AML-193 (cell line): ENCODE results near the gene RAMACL.
A peak's percentile ranks its signal among the peaks of the same experiment; 100 is the strongest.
"Not testable (repeated sequence)": the region's sequence is repeated elsewhere in the genome, so short reads cannot be mapped to it uniquely, and the experiment has no call there.

ENCODE experiments used
- DNase-seq, 2 experiments: peaks; one replicate each; lab custom pipeline; 2025; lab: John Stamatoyannopoulos, UW

The RAMACL gene

DNA sequence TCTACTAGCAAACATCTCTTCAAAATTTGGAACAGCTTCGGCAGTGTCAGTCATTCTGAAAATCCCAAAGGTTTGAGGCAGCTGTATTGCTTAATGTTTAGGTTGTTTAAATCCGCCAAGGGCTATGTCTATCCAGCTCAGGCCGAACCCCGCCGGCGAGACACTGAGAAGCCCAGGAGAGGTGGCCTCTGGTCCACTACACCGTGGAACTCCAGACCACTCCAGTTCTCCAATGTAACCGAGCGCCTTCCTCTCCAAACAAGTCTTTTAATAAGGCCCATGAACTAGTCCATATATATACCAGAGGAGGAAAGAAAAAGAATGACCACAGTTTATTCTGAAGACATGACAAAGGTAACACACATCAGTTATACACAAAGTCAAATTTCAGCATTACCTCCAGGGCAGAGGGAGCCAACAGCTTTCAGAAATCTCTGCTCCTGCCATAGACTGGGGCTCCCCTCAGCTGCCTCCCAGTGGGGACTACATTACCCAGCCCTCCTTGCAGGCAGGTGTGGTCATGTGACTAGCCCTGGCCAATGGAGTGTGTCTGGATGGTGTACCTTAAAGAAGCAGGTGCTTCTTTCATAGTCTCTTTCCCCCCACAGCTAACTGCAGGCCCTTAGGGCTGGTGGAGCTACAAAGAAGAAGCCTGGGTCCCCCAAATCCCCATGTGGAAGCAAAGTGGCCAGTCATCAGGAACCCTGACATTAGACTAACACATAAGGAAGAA is at the start of gene RAMACL:
RAMACL (minus strand) TSS at position 255 of the 733 bp plus-strand sequence; CDS start at position 54, 201 bp downstream.
- DNase-seq, result no peak

DNA sequence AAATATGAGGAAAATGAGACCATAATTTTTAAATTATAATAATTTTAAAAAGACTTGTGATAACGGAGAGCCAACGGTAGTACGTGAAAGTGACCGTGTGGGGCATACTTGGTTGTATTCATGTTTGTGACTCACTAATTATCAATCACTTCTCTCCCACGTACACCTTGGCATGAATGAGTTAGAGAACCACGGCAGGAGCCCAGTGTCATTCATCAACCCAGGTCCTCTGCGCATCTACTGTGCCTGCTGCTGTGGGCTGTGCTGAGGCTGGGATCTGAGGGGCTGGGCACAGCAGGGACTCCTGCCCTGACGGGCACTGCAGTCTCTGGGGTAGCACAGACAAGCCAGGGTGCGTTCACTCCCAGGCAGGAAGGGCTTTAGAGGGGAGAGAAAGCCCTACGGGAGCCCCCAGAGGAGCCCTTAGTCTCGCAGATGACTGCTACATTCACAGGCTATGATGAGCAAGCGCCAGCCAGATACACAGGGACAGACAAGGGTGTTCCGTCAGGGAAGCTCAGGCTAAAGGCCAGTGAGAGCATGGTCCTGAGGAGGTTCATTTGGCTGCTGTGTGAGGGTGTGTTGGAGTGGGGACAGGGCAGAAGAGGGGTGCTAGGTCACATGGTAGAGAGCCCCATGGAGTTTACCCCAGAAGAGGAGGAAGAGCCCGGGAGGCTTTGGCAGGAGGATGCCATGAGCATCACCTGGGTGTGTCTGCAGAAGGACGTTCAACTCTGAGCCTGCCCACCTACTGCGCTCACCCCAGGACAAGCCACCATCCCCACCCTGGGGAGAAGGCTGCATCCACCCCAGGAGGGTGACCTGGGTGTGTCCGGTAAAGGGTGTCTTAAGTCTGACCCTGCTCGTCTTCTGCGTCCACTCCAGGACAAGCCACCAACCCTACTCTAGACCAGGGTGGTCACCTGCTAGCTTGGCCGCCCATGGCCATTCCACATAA is 48.8 kb upstream of the RAMACL start:
- DNase-seq, result no peak

DNA sequence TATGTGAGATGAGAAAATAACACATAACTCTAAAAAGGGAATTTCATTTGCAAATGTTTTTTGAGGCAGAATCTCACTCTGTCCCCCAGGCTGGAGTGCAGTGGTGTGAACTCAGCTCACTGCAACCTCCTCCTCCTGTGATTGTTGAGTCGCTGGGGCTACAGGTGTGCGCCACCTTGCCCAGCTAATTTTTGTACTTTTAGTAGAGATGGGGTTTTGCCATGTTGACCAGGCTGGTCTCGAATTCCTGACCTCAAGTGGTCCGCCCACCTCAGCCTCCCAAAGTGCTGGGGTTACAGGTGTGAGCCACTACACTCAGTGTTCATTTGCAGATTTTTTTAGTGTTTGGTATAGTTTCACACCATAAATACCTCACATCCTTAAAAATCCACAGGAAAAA is 48.1 kb upstream of the RAMACL start:
- not testable (repeated sequence) for DNase-seq

DNA sequence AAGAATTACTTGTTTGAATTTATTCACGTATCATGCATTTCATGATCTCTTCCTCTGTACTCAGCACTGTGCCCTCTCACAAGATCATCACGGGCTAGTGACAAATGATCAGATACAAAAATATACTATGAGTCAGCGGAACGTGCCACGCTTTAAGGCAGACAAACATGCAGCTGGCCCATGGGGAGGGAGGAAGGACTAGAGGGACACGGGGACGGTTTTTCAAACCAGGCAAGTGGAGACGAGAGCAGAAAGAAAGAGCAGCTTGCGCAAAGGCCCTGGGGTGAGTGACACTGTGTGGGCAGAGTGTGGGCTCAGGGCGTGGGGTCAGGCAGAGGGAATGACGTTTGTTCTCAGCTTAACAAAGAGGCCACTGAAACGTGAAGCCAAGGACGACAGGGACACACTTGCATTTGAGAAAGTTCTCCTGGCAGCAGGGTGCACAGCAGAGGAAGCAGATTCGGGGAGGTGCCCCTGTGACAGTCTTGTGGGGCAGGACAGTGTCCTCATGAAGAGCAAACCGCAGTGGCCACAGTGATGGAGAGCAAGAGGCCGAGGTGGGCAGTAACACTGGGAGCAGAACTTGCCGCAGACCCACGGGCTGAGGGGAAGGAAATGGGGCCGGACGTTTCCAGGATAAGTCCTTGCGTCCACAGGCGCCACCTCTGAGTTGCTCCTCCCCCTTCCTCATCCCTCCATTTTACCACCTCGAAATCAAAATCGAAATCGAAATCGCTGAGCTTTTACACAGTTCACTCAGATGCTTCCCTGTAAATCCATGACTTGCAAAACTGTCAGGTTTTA is 47.5 kb upstream of the RAMACL start:
- DNase-seq, result no peak

DNA sequence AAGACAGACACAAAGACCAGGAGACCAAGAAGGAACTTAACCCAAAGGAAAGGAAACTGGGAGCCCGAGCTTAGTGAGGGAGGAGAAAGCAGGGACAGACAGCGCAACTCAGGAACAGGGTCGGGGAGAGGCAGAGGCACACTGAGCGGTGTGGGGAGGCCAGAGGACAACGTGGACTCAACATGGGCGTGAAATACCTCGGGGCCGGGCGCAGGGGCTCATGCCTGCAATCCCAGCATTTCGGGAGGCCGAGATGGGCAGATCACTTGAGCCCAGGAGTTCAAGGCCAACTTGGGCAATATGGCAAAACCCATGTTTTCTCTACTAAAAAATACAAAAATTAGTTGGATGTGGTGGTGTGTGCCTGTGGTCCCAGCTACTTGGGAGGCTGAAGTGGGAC is 46.3 kb upstream of the RAMACL start:
- DNase-seq, result no peak

DNA sequence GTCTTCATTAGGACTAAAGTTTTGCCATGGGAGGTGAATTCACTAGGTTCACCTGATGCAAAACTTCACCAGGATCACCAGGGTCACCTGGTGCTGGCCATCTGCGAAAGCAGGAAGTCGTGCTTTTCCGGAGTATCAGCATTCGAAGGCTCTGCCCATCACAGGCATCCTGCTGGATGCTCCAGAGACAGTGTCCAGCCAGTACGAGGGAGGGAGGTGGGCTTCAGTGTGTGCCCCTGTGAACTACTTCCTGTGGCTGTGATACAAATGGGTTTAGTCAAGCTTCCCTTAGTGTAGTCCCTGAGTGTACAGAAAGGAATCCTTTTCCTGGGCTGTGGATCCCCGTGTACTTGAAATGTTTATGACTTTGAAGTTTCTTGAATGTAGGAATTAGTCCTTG is 44.0 kb upstream of the RAMACL start:
- DNase-seq, result no peak

DNA sequence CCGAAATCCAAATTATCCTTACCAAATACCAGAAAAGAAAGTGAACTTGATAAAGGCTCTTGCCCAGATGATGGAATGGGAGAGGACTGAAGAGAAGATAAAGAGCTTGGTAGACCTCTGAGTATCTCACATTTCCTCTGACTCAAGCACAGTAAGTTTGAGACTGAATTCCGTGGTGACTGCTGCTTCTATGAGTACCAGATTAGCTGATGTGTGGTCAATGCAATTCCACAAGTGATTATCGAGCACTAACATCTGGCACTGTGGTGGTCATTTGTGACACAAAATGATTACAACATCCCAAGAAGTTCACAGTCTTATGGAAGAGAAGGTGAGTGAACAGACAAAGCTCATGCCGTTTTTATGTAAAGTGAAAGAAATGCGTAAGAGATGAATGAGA is 43.1 kb upstream of the RAMACL start:
- DNase-seq, result no peak

DNA sequence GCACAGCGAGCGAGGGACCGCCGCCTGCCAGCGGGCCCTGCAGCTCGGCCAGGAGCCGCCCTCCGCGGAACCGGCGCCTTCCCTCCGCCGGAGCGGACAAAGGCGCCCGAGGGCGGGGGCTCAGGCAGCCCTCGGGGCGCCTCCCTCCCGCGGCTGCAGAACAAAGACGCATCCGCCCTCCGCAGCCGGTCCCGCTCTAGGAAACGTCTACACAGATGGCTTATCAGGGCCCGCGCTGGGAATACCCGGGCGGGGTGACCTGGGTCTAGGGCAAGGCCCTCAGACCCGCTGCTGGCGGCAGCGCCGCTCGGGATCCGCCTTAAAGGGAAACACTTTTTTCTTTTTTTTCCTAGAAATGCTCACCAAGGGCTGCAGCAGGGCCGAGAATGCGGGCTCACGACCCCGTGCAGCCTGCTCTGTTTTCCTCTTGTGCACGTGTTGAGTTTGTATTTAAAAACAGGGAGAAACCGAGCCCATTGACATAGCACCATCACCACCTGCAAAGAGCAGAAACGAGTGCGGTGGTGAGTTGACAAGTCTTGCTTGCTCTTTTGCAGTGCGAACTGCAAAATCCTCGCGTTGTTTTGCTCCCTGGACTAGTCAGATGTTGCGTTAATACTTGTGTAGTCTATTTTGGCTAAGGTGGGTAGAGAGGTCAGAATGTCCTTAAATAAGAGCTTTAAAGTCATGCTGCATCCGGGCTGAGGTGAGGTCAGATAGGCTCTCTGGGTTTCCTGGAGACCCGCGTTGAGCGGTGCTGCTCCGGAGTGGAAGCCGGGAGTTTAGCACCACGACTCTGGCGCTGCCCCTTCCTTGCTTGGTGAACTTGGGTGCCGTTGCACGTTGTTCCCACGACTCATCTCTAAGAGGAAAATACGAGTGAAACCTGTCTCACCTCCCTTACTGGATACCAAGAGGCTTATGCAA is 41.7 kb upstream of the RAMACL start:
- DNase-seq, result peak; percentile 22 to 47

DNA sequence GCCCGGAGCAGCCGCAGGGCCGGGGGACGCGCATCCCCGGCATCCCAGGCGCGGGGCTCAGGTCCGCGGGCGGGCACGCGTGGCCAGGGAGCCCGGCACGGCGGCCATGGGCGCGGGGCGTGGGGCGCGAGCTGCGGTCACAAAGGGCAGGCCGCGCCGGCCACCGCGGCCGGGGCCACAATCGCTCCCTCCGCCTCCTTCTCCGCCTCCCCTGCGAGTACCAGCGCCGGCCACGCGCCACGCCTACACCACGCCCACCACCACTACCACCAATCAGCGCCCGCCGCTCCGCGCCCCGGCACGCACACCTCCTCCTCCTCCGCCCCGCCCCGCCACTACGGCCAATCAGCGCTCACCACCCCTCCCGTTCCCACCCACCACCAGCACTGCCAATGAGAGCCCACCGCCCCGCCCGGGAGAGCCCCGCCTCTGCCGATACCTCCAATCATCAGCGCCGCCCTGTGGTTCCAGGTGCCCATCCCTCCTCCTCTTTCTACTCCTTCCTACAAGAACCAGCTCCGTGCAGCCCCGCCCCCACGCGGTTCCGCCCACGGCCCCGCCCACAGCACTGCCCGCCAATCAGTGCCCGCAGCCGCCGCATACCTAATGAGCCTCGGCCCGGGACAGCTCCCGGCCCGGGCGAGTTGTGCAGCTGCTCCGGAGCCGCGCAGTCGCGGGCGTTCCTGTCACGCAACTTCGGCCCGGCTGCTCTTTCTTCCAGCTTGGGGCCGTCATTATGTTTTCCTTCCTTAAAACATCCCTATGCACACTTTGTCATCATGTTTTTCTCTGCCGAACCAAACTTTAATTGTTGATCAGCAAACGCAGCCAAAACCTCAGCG is 40.8 kb upstream of the RAMACL start, which contains the start of gene RPS6KA2:
RPS6KA2 (minus strand) TSS at position 219 of the 842 bp plus-strand sequence. CDS start 232 bp downstream, outside the sequence.
- DNase-seq, result peak; percentile 95 to 98

DNA sequence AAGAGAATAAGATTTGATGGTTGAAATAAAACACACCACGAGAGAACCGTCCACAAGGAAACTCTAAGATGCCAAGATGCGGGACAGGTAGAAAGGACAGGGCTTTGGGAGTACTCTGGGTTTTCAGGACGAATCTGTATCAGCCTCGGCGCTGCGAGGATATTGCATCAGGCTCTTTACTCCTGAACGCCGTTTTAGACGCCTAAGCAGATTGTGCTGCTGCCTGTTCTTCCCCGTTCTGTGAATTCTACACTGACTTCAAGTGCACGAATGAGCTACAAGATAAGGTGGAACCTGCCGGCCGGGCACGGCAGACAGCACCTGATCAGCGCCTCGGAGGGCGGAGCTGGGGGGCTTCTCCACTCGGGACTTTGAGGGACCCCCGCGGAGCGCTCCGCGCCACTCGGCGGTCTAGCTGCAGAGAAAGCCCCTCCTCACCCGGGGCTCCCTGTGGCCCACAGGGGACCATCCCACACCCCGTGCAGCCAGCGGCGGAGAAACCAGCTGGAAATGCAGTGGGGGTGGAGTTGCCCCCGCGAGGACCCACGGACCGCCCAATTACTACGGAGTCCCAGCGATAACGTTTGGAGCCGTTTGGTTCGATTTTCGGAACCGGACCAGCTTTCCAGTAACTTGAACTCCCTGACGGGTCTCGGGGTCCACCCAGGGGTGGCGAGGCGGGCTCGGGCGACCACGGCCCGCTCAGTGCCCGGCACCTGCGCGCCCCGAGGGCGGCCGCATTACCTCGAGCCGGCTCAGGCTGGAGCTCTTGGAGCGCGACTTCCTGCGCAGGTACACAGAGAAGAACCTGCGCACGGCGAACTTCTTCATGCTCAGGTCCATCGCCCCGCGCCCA is 39.9 kb upstream of the RAMACL start:
- DNase-seq, result no peak

DNA sequence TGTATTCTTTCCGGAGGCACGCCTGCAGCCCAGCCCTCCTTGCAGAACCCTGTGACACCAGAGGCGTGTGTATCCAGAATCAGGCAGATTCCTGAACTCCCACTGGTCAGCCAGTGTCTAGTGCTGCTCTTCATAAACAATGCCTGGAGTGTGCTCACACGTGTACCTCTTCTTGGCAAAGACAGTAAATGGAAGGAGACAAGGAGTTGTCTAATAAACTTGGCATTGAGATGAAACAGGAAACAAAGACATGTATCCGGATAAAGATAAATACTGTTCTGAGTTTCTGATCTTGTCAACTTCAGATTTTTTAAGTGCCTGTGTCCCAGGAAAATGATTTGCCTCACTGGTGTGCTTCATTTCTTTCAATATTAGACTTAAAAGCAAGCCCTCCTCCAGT is 38.9 kb upstream of the RAMACL start:
- no peak for DNase-seq

DNA sequence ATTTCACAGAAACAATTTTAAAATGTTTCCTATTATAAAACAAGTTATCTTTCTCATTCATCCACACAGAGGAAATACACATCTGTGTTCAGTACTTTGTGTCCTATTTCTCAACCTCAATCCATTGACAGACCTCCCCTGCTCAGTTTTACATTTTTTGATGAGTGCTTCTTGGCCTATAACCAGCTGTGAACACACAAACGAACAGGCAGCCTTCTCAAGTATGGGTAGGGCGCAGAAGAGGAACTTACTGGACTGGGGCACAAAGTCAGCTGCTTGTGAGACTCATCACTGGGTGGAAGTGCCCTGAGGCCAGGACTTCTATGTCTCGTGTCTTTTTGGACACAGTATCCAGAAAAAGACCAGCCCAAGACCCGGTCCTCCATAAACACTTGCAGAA is 37.8 kb upstream of the RAMACL start:
- DNase-seq, result peak; percentile 6

DNA sequence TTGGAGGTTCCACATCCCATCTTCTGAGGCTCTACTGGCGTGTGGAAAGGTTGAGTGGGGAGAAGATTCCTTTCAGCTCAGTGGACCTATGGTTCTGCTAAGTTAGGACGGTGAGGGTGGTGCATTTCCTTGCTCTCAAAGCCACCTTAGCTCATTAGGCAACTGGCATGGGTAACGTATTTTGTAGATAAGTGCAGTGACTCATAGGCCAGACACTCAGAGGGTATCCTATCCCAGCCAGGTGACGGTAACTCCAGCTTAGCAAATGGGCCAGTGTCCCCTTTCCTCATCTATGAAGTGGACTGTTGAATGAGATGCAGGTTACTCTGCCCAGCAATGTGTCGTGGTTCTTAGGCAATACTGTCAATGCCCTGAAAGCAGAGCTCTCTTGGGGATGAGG is 36.8 kb upstream of the RAMACL start:
- DNase-seq, result no peak

DNA sequence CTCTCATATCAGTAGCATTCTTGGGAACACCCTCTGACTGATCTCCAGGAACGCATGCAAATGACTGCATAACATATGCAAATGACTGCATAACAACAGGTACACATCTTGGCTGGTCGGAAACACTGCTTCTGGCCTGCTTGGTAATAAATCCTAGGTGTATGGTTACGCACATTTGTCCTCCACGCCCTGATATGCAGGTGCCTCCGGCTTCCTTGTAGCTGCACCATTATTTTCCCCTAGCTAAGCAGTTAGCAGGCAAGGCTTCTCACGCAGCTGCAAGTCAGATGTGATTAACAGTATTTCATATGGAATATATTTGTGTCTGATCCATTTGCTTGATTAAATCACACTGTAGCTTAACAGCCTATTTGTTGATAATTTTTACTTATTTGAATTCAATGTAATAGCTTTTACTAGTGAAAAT is 34.6 kb upstream of the RAMACL start:
- DNase-seq, result no peak

DNA sequence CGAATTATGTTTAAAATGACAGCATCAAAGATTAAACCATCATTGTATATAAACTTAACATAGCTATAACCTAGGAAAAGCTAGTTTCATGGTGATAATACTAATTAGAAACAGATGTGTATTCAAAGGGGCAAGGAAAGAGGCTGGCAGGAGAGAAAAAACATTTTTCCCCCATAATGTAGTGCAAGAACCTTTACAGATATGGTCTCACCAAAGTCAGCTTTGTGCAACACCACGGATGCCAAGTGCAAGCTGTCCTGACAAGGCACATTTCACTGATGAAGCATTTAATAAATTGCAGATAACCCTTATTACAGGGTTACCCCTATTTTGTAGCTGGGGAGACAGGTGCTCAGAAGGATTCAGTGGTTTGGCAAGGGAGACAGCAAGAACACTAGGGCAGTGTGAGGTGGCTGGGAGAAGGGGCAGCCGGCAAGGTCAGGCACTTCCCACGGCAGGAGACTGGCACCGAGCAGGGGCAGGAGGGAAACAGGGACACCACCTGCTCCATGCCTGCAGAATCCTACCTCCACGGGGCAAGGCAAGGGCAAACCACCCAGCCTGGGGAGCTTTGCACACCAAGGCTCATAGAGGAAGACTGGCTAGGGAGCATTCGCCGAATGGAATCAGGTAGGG is 34.1 kb upstream of the RAMACL start:
- no peak for DNase-seq

DNA sequence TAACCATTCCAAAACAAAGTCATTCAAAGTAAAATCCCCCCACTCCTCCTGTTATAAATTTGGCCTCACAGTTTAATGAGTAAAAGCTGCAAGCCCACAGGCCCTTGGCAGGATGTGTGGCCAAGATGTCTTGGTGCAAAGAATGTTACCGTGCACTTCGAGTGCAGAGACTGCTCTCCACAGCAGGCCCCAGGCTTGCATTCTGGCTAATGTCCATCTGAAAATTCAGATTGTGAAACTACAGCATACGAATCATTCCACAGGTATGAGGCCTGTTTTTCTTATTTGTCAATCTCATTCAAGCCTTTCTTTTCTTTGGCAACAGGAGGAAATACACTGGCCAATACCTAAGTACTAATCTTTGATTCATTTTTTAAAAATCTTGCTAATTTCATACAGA is 33.4 kb upstream of the RAMACL start:
- no peak for DNase-seq

DNA sequence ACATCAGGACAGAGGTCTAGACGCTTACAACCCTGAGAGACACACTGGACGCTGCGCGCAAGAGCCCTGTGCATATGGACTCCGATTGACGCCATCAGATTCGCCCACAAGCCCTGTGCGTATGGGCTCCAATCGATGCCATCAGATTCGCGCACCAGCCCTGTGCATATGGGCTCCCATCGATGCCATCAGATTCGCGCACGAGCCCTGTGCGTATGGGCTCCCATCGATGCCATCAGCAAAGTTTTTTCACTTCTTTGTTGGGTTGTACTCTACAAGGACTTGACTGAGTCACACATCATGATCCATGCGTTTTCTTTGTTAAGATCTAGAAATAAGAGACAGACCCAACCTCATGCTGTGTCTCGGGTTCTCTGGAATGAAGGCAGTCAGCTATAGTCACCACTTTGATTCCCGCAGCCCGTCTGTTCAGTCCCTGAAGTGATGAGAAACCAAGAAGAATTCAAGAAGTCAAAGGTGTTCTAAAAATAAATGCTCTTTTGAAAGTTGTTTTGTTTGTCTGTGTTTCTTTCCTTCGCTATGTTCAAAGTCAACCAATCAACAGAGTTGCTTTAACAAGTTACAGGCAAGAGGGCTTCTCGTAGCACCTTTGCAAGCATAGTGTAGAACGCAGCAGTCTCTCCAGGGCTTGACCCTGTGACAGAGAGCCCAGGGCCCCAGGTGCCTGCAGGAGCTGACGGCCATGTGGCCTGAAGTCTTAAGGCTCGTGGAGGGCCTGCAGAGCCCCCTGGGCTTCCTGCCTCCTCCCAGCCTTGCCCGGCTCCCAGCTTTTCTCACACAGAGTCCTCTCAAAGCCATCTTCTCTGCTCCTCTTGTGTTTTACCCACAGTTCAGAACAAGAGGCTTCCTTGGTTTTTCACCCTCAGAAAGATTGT is 32.6 kb upstream of the RAMACL start:
- DNase-seq, result no peak

DNA sequence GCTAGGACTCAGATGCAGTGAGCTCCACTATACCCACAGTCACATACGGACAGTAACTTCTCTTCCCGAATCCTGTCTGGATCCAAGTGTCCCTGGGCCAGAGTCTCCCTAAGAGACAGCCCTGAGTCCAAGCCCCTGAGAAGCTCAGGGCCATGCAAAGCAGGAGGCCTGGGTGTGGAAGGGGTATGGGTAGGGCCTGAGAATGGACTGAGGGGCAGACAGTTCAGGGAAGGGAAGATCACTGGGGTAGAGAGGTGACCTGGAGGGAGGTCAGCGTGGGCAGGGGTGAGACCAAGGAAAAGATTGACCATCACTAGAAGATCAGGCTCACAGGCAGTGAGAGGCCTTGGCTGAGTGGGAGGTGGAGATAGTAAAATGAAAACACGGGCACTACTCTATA is 31.8 kb upstream of the RAMACL start:
- no peak for DNase-seq
